ENCODE data around the gene LCLAT1.

The LCLAT1 gene

GRCh38 chr2:30470426-30470825 lies 23.4 kb downstream of the LCLAT1 start:
- Histone ChIP-seq H2AFZ (ENCODE audit: low read length) (no peak overlapping the region), H3K4me1 (ENCODE audit: insufficient read depth, low read length, severe bottlenecking) (peaks cover 12% of the 10 kb centered on the region), H3K4me2 (ENCODE audit: low read length) (no peak overlapping the region), H3F3A (ENCODE audit: insufficient read depth, low read length) (no peaks in the 10 kb centered on the region), H3K9ac (ENCODE audit: low read length) (no peak overlapping the region), H3K27ac (ENCODE audit: low read depth, low read length, poor library complexity, severe bottlenecking) (no peak overlapping the region), H3K9me2 (ENCODE audit: low read depth, low read length) (no peaks in the 10 kb centered on the region), H4K20me1 (ENCODE audit: insufficient read depth, low read length) (no peaks in the 10 kb centered on the region), H3K4me3 (ENCODE audit: low read depth, low read length, poor library complexity, severe bottlenecking) (no peak overlapping the region), H3K27me3 (ENCODE audit: insufficient read depth, low read length) (no peaks in the 10 kb centered on the region), H3K36me3 (ENCODE audit: insufficient read depth, low read length) (no peaks in the 10 kb centered on the region), H3K9me3 (ENCODE audit: low read length) (peaks cover 8% of the 10 kb centered on the region), H3K79me2 (ENCODE audit: insufficient read depth, low read length) (peaks cover 37% of the 10 kb centered on the region)
- TF ChIP-seq CTCF (IDR thresholded peaks at IDR 0.05; ENCODE audit: low read length) (no peak), EZH2 (IDR thresholded peaks at IDR 0.05; ENCODE audit: borderline replicate concordance, low read length) (no peak)

GRCh38 chr2:30472326-30472725 lies 25.3 kb downstream of the LCLAT1 start:
- Histone ChIP-seq H3K36me3 (ENCODE audit: insufficient read depth, low read length) (no peaks in the 10 kb centered on the region), H2AFZ (ENCODE audit: low read length) (no peak overlapping the region), H4K20me1 (ENCODE audit: insufficient read depth, low read length) (no peaks in the 10 kb centered on the region), H3K27me3 (ENCODE audit: insufficient read depth, low read length) (no peaks in the 10 kb centered on the region), H3K27ac (ENCODE audit: low read depth, low read length, poor library complexity, severe bottlenecking) (no peak overlapping the region), H3K4me3 (ENCODE audit: low read depth, low read length, poor library complexity, severe bottlenecking) (no peak overlapping the region), H3F3A (ENCODE audit: insufficient read depth, low read length) (no peaks in the 10 kb centered on the region), H3K79me2 (ENCODE audit: insufficient read depth, low read length) (peaks cover 39% of the 10 kb centered on the region), H3K9me3 (ENCODE audit: low read length) (peaks cover 8% of the 10 kb centered on the region), H3K4me2 (ENCODE audit: low read length) (no peak overlapping the region), H3K9me2 (ENCODE audit: low read depth, low read length) (no peaks in the 10 kb centered on the region), H3K4me1 (ENCODE audit: insufficient read depth, low read length, severe bottlenecking) (peaks cover 11% of the 10 kb centered on the region), H3K9ac (ENCODE audit: low read length) (no peak overlapping the region)
- TF ChIP-seq EZH2 (IDR thresholded peaks at IDR 0.05; ENCODE audit: borderline replicate concordance, low read length) (no peak), CTCF (IDR thresholded peaks at IDR 0.05; ENCODE audit: low read length) (no peak)

- H3K9ac ChIP-seq (ENCODE audit: low read length), result no peak overlapping the region
- H3K27ac ChIP-seq (ENCODE audit: low read depth, low read length, poor library complexity, severe bottlenecking), result no peak overlapping the region
- no peaks in the 10 kb centered on the region for H3K9me2 ChIP-seq (ENCODE audit: low read depth, low read length)
- 0 out of 2 replicates have a peak, but pooled peaks cover 4% of the 10 kb centered on the region for H3K36me3 ChIP-seq (ENCODE audit: insufficient read depth, low read length)
- no peak overlapping the region for H3K4me2 ChIP-seq (ENCODE audit: low read length)
- H3F3A ChIP-seq (ENCODE audit: insufficient read depth, low read length), result no peaks in the 10 kb centered on the region
- H3K9me3 ChIP-seq (ENCODE audit: low read length), result no peaks in the 10 kb centered on the region
- no peak overlapping the region for H2AFZ ChIP-seq (ENCODE audit: low read length)
- peaks cover 33% of the 10 kb centered on the region for H3K79me2 ChIP-seq (ENCODE audit: insufficient read depth, low read length)
- peaks cover 11% of the 10 kb centered on the region for H3K4me1 ChIP-seq (ENCODE audit: insufficient read depth, low read length, severe bottlenecking)
- no peaks in the 10 kb centered on the region for H4K20me1 ChIP-seq (ENCODE audit: insufficient read depth, low read length)
- H3K27me3 ChIP-seq (ENCODE audit: insufficient read depth, low read length), result no peaks in the 10 kb centered on the region
- no peak overlapping the region for H3K4me3 ChIP-seq (ENCODE audit: low read depth, low read length, poor library complexity, severe bottlenecking)
- no peak for TF ChIP-seq CTCF (IDR thresholded peaks at IDR 0.05; ENCODE audit: low read length)
- TF ChIP-seq EZH2 (IDR thresholded peaks at IDR 0.05; ENCODE audit: borderline replicate concordance, low read length), result no peak
Measured at GRCh38 chr2:30475542-30475941, 28.5 kb downstream of the LCLAT1 start.

Measured in OCI-LY1 (cell line).